C4-2B (cell line): Measurements from ENCODE around the gene DNAJC8.

Experiments used
- CTCF ChIP-seq: fragments of 450-650 bp; conservative IDR thresholded peaks from 2 replicates; pipeline ENCODE4 v1.5.1; 2017; ENCODE audit warnings: mild to moderate bottlenecking
- ZFX ChIP-seq: fragments of 450-650 bp; IDR thresholded peaks from 2 replicates; pipeline ENCODE4 v1.6.1; 2017

GRCh38 chr1:28160782-28161266 lies 72.0 kb downstream of the DNAJC8 start:
- TF ChIP-seq CTCF (no peak), ZFX (no peak)
